Activated CD8-positive, alpha-beta memory T cell treated with anti-CD3 and anti-CD28 coated beads for 24 hours (primary cell): ENCODE measurements around the gene NEK4.
"Not testable (repeated sequence)": the region's sequence is repeated elsewhere in the genome, so short reads cannot be mapped to it uniquely, and the experiment has no call there.

Experiments used
- DNase-seq: peaks from one replicate; pipeline ENCODE4 v3.0.0-alpha.2; 2020

NEK4 gene

GRCh38 chr3:52695798-52696671 is 74.7 kb downstream of the NEK4 start:
- peak; percentile 47 for DNase-seq

DNA sequence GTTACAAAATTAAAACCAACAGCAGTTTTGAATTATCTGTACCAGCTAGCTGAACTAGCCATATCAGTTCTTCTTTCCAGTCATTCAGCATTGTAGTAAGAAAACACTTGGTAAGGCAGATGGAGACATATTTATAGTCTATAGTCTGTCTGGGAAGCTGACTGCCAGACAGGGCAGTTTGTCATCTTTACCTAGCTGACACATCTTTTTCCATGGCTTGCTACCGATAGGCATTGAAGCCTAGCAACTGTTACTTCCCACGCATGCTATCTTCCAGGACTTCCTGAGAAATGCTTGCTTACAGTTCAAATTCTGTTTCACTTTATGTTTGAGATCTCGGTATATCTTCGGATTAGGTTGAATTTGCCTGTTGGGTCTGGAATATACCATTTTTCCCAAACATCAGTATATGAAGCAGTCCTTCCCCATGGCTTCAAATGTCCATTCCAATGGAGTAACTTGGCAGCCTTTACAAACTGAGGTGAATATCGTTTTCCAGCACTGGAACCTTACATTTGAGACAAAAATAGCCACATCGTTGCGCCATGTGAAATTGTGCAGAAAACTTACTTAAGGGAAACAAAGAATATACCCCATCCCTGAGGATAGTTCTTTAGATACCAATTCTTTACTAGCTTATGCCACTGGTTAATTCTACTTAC is 76.1 kb downstream of the NEK4 start:
- peak; percentile 43 for DNase-seq

GRCh38 chr3:52693071-52693470 is 77.7 kb downstream of the NEK4 start:
- DNase-seq: no peak

- no peak for DNase-seq
Measured at GRCh38 chr3:52690560-52690959, 80.2 kb downstream of the NEK4 start.

DNA sequence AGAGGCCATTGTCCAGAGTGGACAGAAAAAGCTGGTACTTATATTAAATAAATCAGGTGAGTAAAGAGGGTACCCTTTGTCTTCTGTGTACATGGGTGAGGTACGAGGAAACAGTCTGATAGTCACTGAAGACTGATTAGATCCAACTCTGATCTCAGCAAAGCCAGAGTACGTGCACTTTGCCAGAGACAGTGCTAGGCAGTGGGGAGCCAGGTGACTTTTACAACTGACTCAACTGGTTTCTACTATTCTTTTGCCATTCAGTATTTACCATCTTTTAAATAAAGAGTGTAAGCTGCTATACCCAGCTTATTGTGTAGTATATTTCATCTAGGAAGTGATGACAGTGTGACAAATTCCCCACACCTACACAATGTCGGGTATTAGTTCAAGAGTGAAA is 81.6 kb downstream of the NEK4 start:
- DNase-seq: peak; percentile 32

GRCh38 chr3:52688266-52688665 is 82.5 kb downstream of the NEK4 start:
- DNase-seq: no peak

DNA sequence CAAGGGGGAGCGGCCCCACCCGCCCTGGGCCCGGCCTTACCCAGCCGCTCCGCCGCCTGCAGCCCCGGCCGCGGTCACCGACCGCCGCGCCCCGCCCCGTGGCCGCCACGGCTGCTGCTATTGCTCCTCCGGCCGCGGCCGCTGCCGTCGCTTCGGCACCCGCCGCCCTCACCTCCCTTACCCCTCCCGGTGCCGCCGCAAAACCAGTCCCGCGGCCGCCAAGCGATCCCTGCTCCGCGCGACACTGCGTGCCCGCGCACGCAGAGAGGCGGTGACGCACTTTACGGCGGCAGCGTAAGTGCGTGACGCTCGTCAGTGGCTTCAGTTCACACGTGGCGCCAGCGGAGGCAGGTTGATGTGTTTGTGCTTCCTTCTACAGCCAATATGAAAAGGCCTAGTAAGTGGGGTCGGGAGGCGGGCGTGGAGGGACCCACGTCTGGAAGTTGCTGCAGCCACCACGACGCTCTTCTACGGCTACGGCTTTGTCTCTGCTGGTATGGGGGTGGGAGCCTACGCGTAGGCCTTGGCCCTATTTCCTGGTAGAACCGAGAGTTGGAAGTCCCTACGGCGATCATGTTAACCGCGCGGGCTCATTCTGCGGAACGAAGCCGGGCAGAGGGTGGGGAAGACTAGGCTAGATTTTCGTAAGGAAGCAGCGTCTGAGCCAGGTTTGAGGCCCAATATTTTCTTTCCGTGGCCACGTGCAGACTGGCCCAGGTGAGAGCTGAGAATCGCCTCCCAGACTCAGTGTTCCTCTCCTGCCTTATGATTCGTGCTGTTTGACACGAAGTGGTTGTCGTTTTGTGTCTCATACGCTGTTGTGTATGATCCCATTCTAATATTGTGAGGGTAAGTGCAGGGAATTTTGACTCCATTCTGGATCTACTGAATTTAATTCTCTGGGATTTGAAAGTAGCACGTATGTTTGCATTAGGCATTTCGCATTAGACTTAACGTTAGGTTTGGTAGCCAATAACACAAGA is 84.7 kb downstream of the NEK4 start, which contains the start of the genes GNL3 and PBRM1:
Gene GNL3, plus strand, starts transcription at position 324 of the 983 bp plus-strand sequence. Its CDS starts 61 bp downstream, at position 385.
Gene PBRM1, minus strand, starts transcription at position 205 of the 983 bp plus-strand sequence.
- DNase-seq: peak; percentile 95

- no peak for DNase-seq
Measured at GRCh38 chr3:52685285-52685708, 85.4 kb downstream of the NEK4 start.

GRCh38 chr3:52684184-52684583 is 86.6 kb downstream of the NEK4 start:
- DNase-seq: no peak

- DNase-seq: peak; percentile 37
Measured at GRCh38 chr3:52683611-52684010, 87.1 kb downstream of the NEK4 start.

DNA sequence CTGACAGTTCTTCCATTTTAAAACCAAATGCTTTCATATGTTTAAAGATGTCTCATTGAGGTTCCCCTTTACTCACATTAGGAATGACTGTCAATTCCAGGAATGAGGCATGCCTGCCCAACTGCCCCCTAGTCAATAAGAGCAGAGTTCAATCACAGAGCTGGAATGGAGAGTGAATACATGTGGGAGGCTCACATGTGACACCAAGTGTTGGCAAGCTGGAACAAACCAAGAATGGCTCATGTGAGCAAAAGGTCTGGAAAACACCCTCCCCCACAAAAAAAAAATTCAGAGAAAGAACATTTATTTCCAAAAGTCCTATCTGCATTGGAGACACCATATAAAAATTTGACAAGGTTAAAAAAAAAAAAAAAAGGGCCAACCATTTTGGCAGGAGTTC is 88.7 kb downstream of the NEK4 start:
- DNase-seq: peak; percentile 57

DNA sequence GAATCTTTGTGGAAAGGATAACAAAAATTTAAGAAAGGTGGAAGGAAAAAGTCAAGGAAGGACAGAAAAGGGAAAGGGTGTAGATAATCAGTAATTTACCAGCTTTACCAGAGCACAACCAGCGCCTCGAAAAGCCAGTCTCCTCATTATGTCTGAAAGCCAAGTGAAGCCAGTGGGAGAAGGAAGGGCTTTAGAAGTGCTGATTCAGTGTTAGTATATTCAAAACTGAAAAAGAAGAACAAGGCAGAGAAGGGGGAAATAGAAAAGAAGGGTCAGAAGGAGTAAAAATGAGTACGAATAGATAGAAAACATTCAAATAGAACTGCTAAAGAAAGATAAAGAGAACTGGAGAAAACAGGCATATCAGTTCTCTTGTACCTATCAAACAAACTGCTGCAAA is 89.1 kb downstream of the NEK4 start:
- peak; percentile 5 for DNase-seq

DNA sequence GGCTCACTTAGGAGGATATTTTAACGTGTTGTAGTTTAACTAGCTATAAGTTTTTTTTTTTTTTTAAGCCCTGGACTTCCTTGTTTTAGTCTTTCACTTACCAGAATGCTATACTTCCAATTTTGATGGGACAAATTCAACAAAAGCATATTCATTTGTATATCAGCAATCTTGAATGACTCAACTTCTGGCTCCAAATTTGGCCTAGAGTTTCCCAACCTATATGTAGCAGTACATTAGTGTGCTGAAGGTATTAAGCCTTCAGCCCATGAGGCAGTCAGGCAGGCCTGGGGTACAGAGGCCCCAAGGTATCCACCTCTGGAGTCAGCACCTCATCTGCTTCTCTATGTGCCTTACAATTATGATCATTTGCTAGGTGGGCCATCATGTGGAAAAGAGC is 90.9 kb downstream of the NEK4 start:
- peak; percentile 11 for DNase-seq

GRCh38 chr3:52679199-52679538 is 91.6 kb downstream of the NEK4 start:
- DNase-seq: no peak

GRCh38 chr3:52678265-52679198 is 92.2 kb downstream of the NEK4 start:
- peak; percentile 7 for DNase-seq

- DNase-seq: not testable (repeated sequence)
Measured at GRCh38 chr3:52676201-52676600, 94.5 kb downstream of the NEK4 start.

GRCh38 chr3:52671676-52672075 is 99.1 kb downstream of the NEK4 start:
- DNase-seq: no peak

DNA sequence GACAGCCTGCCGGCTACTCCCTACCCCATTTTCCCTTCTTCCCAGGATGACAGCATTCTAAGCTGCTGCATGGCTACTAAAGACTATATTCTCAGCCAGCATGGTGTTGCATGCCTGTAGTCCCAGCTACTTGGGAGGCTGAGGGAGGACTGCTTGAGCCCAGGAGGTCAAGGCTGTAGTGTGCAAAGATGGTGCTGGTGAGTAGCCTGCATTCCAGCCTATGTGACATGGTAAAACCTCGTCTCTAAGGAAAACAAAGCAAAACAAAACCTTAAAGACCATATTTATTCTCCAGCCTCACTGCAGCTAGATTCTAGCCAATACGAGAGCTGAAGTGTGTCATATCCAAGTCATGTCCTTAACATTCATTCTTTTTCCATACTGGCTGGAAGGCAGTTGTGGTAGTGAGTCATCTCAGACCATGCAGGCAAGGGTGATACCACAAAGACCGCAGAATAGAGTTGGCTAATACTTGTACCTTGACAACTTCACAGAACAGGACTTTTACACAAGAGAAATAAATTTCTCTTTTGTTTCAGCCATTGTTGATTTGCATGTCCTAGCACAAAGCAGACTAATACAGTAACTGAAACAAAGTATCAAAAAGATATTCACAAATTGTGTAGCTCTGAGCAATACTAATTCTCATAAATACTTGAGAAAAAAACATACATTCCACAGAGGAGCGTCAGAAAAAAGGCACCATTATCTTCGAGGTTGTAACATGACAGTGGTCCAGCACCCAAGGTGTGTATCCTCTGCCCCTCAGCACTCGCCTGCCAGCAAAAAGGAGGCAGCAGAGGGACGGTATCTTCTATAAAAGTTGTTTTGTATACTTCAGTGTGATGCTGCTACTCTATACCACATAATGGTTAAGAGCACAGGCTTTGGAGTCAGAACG is 99.9 kb downstream of the NEK4 start:
- DNase-seq: peak; percentile 57

- no peak for DNase-seq
Measured at GRCh38 chr3:52663098-52663497, 107.6 kb downstream of the NEK4 start.

GRCh38 chr3:52660046-52660445 is 110.7 kb downstream of the NEK4 start:
- no peak for DNase-seq
